ENCODE data around the gene CFAP52.

DNA sequence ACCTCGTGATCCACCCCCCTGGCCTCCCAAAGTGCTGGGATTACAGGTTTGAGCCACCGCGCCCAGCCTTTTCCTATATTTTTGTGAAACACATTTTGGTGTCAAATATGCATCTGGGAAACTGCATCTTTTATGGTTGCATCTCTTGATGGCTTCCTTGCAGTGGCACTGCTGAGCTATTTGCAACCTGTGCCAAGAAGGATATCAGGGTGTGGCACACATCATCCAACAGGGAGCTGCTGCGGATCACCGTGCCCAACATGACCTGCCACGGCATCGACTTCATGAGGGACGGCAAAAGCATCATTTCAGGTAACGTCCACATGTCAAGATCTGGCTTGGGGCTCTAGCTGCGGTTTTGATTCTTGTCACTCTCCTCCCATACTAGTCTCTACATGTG is 52.1 kb downstream of the CFAP52 start:
- TF ChIP-seq, protein P1, sequence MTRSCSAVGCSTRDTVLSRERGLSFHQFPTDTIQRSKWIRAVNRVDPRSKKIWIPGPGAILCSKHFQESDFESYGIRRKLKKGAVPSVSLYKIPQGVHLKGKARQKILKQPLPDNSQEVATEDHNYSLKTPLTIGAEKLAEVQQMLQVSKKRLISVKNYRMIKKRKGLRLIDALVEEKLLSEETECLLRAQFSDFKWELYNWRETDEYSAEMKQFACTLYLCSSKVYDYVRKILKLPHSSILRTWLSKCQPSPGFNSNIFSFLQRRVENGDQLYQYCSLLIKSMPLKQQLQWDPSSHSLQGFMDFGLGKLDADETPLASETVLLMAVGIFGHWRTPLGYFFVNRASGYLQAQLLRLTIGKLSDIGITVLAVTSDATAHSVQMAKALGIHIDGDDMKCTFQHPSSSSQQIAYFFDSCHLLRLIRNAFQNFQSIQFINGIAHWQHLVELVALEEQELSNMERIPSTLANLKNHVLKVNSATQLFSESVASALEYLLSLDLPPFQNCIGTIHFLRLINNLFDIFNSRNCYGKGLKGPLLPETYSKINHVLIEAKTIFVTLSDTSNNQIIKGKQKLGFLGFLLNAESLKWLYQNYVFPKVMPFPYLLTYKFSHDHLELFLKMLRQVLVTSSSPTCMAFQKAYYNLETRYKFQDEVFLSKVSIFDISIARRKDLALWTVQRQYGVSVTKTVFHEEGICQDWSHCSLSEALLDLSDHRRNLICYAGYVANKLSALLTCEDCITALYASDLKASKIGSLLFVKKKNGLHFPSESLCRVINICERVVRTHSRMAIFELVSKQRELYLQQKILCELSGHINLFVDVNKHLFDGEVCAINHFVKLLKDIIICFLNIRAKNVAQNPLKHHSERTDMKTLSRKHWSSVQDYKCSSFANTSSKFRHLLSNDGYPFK (CRISPR knock-in tag; IDR thresholded peaks at IDR 0.05; ENCODE audit: borderline replicate concordance): no peak
- no peak for TF ChIP-seq STAT5B (CRISPR knock-in tag; IDR thresholded peaks at IDR 0.05)
